ENCODE data around the gene RPS6KA2.
A peak's percentile ranks its signal among the peaks of the same experiment; 100 is the strongest.
"Not testable (repeated sequence)": the region's sequence is repeated elsewhere in the genome, so short reads cannot be mapped to it uniquely, and the experiment has no call there.

Gene RPS6KA2

GRCh38 chr6:166402582-166403277 lies 224.3 kb downstream of the RPS6KA2 start:
- FAIRE-seq (no peak), DNase-seq (ENCODE audit: insufficient read length, low spot score) (no peak)
- TF ChIP-seq POLR2A (IDR thresholded peaks at IDR 0.05; ENCODE audit: low read depth, low read length) = no peak

GRCh38 chr6:166400649-166401250 lies 226.3 kb downstream of the RPS6KA2 start:
- peak; percentile 42 for DNase-seq (ENCODE audit: insufficient read length, low spot score)
- FAIRE-seq = not testable (repeated sequence)

DNA sequence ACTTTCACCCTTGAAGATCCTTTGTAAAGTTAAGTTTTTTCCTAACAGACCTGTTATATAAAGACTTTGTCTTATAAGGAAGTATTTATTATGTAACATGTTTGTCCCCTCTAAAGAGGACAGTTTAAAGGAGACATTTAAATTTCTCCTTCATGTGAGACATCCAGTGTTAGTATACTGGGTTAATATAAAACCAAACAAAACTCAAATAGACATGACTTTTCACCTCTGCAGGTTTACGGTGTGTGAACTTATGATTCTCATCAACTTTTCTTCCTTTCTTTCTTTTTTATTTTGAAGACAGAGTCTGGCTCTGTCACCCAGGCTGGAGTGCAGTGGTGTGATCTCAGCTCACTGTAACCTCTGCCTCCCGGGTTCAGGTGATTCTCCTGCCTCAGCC lies 226.9 kb downstream of the RPS6KA2 start:
- no peak for FAIRE-seq
- TF ChIP-seq POLR2A (IDR thresholded peaks at IDR 0.05; ENCODE audit: low read depth, low read length) = no peak
- DNase-seq (ENCODE audit: insufficient read length, low spot score) = no peak

DNA sequence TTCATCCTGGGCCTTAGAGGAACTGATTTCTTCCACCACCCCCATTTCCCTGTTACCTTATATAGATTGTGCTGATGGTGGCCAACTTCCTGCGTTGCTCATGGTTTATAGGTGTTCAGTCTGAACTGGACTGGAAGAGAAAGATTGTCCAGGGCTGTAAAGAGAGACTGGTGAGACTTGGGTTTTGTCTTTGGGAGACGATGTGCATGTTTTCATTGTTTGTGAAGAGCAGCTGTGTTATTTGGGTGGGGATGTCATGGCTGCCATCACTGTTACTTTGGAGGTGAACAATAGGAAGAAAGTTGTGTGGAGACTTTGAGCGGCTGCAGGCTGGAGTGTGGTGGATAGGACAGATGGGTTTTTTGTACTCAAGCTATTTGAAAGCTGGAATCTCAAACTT lies 228.7 kb downstream of the RPS6KA2 start:
- DNase-seq (ENCODE audit: insufficient read length, low spot score) (no peak), FAIRE-seq (no peak)
- TF ChIP-seq POLR2A (IDR thresholded peaks at IDR 0.05; ENCODE audit: low read depth, low read length) = no peak

- DNase-seq (ENCODE audit: insufficient read length, low spot score) (no peak), FAIRE-seq (no peak)
- TF ChIP-seq POLR2A (IDR thresholded peaks at IDR 0.05; ENCODE audit: low read depth, low read length) = no peak
Measured at GRCh38 chr6:166397849-166398248, 229.2 kb downstream of the RPS6KA2 start.

- FAIRE-seq (no peak), DNase-seq (ENCODE audit: insufficient read length, low spot score) (no peak)
- no peak for TF ChIP-seq POLR2A (IDR thresholded peaks at IDR 0.05; ENCODE audit: low read depth, low read length)
Measured at GRCh38 chr6:166395778-166396177, 231.3 kb downstream of the RPS6KA2 start.

DNA sequence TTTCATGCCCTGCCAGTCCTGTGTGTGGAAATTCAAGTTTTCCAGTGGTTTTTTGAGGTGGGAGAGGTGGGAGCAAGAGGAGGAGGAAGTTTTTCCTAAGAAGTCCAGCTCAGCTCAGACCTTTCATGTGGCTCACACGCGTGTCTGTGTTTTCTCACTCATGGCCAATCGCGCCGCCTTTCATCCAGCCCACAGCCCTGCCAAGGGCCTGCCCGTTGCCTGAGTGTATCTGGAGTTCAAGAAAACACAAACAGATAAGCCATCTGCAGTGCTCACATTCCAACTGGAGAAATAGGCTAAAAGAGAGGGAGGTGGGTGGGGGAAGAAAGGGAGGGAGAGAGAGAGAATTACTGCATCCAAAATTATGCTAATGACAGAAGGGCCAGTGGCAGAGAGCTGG lies 231.7 kb downstream of the RPS6KA2 start:
- TF ChIP-seq POLR2A (IDR thresholded peaks at IDR 0.05; ENCODE audit: low read depth, low read length) = no peak
- no peak for FAIRE-seq
- no peak for DNase-seq (ENCODE audit: insufficient read length, low spot score)

GRCh38 chr6:166394036-166394892 lies 232.8 kb downstream of the RPS6KA2 start:
- FAIRE-seq = no peak
- no peak for DNase-seq (ENCODE audit: insufficient read length, low spot score)
- no peak for TF ChIP-seq POLR2A (IDR thresholded peaks at IDR 0.05; ENCODE audit: low read depth, low read length)

DNA sequence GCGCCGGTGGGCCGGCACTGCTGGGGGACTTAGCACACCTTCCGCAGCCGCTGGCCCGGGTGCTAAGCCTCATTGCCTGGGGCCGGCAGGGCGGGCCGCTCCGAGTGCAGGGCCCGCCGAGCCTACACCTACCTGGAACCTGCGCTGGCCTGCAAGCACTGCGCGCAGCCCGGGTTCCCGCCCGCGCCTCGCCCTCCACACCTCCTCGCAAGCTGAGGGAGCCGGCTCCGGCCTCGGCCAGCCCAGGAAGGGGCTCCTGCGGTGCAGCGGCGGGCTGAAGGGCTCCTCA lies 233.6 kb downstream of the RPS6KA2 start:
- DNase-seq (ENCODE audit: insufficient read length, low spot score) = no peak
- TF ChIP-seq POLR2A (IDR thresholded peaks at IDR 0.05; ENCODE audit: low read depth, low read length) = no peak
- no peak for FAIRE-seq

DNA sequence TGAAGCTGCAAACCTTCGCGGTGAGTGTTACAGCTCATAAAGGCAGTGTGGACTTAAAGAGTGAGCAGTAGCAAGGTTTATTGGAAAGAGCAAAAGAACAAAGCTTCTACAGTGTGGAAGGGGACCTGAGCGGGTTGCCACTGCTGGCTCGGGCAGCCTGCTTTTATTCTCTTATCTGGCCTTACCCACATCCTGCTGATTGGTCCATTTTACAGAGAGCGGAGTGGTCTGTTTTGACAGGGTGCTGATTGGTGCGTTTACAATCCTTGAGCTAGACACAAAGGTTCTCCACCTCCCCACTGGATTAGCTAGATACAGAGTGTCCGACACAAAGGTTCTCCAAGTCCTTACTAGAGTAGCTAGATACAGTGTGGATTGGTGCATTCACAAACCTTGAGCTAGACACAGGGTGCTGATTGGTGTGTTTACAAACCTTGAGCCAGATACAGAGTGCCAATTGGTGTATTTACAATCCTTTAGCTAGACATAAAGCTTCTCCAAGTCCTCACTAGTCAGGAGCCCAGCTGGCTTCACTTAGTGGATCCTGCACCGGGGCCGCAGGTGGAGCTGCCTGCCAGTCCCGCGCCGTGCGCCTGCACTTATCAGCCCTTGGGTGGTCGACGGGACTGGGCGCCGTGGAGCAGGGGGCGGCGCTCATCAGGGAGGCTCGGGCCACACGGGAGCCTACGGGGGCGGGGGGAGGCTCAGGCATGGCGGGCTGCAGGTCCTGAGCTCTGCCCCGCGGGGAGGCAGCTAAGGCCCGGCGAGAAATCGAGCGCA lies 234.1 kb downstream of the RPS6KA2 start:
- DNase-seq (ENCODE audit: insufficient read length, low spot score); FAIRE-seq: not testable (repeated sequence)

DNA sequence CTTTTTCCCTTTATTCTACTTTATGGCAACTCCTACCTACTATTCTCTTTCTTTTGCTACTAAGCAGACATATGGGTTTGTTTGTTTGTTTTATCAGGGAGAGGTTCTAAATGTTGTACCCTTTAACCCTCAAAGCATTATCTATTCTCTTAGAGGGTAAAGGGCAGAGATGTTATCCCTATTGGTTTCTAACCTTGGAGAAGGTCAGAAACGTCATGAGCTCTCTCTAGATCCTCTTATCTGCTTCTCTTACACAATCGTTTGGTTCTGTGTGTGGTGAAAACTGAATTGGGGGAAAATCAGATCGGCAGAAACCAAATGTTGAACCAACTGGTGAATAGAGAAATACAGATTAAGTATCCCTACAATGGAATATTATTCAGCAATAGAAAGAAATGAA lies 237.9 kb downstream of the RPS6KA2 start:
- DNase-seq (ENCODE audit: insufficient read length, low spot score) (no peak), FAIRE-seq (no peak)
- no peak for TF ChIP-seq POLR2A (IDR thresholded peaks at IDR 0.05; ENCODE audit: low read depth, low read length)

DNA sequence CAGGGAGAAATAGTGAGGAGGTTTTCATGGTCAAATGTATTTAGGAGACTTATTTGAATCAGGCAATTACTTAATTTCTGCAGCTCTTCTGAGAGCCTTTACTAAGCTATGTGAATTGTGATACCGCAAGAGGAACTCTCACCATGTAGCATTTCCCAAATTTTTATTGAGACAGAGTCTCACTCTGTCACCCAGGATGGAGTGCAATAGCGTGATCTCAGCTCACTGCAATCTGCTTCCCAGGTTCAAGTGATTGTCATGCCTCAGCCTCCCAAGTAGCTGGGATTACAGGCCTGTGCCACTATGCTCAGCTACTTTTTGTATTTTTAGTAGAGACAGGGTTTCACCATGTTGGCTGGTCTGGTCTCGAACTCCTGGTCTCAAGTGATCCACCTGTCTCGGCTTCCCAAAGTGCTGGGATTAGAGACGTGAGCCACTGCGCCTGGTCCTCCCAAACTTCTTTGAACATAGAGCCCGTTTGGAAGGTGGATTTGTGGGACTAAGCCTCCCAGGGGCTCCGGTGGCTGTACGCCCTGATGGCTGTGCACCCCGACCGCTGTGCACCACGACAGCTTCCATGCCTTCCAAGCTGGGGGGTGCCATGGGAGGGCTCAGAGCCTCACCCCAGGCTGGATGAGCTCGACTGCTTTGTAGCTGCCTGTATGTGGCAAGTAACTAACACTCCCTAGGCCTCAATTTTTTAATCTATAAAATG lies 238.6 kb downstream of the RPS6KA2 start:
- FAIRE-seq (no peak), DNase-seq (ENCODE audit: insufficient read length, low spot score) (no peak)

DNA sequence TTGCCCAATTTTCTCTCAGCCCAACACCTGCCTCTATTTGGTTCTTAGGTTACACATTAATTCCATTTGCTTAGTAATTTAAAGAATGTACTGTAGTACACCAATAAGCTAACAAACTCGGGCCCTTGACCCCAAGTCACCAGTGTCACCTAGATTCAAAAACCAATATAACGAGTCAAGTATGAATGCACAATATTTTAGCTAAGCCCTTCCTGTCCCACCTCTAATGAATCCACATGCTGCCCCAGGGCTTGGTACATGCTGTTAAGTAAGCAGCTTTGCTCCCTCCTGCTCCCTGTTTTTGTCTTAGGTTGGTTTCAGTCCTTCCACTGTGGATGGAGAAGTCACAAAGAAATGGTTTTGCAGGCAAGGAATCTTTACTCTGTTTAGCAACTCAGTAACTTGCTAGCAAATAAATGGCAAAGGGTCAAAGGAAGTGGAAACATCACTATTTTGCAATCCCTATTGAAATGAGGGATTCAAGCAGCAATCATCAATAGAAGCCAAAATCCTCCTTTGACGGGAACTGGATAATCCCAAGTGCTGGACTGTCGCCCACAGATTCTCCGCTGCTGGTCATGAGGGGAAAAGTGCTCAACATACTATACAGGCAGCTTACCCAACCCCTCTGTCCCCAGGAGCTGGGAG lies 239.3 kb downstream of the RPS6KA2 start:
- FAIRE-seq (no peak), DNase-seq (ENCODE audit: insufficient read length, low spot score) (no peak)
- TF ChIP-seq POLR2A (IDR thresholded peaks at IDR 0.05; ENCODE audit: low read depth, low read length) = no peak

More for the DNA sequence above, 238.6 kb downstream of the RPS6KA2 start:
- TF ChIP-seq POLR2A (IDR thresholded peaks at IDR 0.05; ENCODE audit: low read depth, low read length) = no peak

DNA sequence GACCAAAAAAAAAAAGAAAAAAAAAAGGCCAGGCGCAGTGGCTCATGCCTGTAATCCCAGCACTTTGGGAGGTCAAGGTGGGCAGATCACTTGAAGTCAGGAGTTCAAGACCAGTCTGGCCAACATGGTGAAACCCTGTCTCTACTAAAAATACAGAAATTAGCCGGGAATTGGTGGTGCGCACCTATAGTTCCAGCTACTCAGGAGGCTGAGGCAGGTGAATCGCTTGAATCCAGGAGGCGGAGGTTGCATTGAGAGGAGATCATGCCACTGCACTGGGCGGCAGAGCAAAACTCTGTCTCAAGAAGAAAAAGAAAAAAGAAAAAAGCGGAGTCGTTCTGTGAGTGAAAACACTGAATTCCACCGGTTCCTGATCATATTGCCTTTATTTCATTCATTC lies 240.0 kb downstream of the RPS6KA2 start:
- DNase-seq (ENCODE audit: insufficient read length, low spot score); FAIRE-seq: not testable (repeated sequence)
